GM21360 (cell line): ENCODE results near the gene LIMS2.

Experiments
- ATAC-seq: cut with Tn5 transposase; IDR thresholded peaks from one replicate; pipeline ENCODE4 v1.9.1; 2021; ENCODE audit warnings: mild to moderate bottlenecking, moderate library complexity; ENCODE audit not compliant: unreplicated experiment

LIMS2 gene

GRCh38 chr2:127646487-127647241 is 28.7 kb downstream of the LIMS2 start:
- no peak for ATAC-seq

DNA sequence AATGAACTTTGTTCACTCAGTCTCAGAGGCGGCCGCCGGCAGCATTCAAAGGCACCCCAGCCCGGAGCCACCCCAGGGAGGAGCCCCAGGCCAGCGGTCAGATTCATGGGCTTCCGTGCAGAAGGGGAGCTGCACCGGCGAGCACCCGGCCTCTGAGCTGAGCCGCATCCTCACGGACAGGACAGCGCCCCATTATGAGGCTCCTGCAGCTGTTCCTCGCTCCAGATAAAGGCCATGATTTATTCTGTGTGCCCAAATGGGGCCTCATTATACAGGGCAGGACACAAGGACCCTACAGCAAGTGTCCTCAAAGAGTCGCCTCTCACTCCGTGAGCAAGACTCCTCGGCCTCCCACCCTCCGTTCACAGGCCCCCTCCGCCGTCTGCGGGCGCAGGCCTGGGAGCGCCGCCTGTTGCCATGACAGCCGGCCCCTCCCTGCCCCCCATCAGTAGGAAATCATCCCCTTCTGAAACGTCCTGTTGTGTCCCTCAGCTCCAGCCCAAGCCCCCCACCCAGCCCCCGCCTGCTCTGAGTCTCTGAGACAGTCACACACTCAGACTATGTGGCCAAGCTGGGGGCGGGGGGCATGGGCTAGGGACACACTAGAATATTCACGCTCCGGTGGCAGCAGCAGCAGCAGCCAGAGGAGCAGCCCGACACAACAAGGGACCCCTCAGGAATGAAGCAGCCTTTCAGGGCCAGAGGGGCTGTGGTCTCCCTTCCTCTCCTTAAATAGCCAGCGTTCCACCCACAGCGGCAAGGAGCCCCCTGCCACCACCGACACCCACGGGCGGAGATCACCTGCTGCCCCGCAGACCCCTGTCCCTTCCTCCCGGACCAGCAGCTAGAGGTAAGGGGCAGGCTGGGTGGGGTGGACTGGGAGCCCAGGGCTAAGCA is 29.7 kb downstream of the LIMS2 start, which contains the start of gene GPR17:
Gene GPR17, plus strand, starts transcription at position 759 of the 897 bp plus-strand sequence. CDS start 4,583 bp downstream, outside the sequence.
- no peak for ATAC-seq

DNA sequence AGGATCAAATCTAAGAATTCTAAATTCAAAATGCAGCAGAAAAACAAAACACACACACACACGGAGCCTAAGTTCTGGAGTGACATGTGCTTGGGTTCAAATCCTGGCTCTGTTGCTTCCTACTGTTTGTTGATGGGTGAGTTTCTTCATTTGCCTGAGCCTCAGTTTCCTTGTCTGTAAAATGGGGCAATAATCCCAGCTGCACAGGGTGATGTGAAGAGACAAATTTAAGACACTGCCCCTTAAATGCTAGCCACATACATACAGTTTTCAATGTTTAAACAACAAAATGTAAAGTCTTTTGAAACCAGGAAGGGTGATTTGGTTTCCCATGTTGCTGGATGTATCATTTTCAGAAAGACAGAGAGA is 30.3 kb downstream of the LIMS2 start:
- no peak for ATAC-seq

- ATAC-seq, result no peak
Measured at GRCh38 chr2:127644066-127645025, 31.0 kb downstream of the LIMS2 start.

- ATAC-seq, result no peak
Measured at GRCh38 chr2:127643439-127644065, 31.8 kb downstream of the LIMS2 start.

- no peak for ATAC-seq
Measured at GRCh38 chr2:127642706-127643438, 32.5 kb downstream of the LIMS2 start.

- no peak for ATAC-seq
Measured at GRCh38 chr2:127641846-127642507, 33.4 kb downstream of the LIMS2 start.

DNA sequence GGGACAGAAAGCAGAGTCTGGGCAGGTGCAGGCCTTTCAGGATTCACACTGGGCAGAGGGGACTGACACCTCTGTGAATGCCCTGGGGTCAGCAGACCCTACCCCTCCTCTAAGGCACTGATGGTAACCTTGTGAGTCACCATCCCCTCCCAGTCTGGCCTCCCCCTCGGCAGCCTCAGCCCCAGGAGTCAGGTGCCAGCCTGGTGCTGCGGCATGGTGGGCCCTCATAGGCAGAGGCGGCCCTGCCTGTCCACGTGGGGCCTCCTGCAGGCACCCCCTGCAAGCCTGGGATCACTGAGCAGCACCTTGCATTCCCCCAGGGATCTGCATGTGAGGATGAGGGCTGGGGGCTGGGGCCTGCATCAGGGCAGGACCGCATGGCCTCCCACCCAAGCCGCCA is 34.2 kb downstream of the LIMS2 start:
- ATAC-seq, result no peak

DNA sequence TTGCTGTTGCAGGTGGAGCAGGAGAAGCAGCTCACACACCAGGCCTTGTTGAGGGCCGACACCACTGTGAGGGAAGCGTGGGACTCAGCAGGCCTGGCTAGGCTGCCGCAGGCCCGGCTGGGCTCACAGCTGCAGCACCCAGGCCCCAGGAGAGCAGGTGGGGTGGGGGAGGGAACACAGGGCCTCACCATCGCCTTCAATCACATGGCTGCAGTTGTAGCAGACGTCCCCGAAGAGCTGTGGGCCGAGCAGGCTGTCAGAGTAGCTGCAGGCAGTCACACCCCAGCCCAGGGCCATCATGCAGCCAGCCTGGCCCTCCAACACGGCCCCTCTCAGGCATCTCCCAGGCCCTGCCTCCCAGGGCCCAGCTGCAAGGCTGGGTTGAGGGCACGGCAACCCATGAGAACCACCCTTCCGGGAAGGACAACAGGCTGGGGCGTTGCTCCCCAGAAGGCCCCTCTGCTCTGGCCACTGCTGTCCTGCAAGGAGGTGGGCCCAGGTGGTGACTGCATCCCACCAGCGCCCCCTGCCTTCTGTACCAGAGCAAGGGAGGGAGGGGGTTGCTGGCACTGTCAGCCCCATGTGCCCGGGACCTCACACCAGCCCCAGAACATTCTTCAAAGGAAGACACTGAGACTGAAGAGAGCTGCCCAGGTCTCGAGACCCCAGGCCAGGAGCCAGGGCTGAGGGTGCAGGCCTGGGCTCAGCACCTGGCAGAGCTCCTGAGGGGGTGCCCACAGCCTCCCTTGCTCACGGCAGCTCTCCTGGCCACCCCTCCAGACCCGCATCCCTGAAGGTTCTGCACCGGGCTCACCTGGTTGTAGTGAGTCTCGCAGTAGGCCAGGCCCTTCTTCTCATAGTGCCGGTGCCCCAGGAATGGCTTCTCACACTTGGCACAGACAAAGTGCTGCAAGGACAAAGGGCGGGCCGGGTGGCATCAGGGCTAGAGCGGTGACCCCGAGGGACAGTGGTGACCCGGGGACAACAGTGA is 35.0 kb downstream of the LIMS2 start:
- no peak for ATAC-seq

- no peak for ATAC-seq
Measured at GRCh38 chr2:127639111-127639474, 36.2 kb downstream of the LIMS2 start.

GRCh38 chr2:127638361-127639110 is 36.8 kb downstream of the LIMS2 start:
- ATAC-seq, result no peak

GRCh38 chr2:127637725-127638252 is 37.5 kb downstream of the LIMS2 start:
- ATAC-seq, result no peak

DNA sequence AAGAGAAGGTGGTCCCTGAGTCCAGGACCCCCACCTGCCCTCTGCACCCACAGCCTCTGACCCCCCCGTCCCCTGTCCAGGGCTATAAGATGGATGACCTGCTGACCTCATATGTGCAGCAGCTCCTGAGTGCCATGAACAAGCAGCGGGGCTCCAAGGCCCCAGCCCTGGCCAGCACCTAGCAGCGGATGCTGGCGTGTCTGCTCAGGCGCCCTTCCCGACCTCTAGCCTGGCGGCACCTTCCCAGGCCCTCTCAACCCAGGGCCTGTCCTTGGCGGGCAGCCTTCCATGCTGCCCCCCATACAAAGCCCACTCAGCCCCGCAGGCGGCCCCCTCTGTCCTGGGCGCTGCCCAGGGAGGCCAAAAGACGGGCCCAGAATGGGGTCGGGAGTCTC is 38.1 kb downstream of the LIMS2 start:
- no peak for ATAC-seq

DNA sequence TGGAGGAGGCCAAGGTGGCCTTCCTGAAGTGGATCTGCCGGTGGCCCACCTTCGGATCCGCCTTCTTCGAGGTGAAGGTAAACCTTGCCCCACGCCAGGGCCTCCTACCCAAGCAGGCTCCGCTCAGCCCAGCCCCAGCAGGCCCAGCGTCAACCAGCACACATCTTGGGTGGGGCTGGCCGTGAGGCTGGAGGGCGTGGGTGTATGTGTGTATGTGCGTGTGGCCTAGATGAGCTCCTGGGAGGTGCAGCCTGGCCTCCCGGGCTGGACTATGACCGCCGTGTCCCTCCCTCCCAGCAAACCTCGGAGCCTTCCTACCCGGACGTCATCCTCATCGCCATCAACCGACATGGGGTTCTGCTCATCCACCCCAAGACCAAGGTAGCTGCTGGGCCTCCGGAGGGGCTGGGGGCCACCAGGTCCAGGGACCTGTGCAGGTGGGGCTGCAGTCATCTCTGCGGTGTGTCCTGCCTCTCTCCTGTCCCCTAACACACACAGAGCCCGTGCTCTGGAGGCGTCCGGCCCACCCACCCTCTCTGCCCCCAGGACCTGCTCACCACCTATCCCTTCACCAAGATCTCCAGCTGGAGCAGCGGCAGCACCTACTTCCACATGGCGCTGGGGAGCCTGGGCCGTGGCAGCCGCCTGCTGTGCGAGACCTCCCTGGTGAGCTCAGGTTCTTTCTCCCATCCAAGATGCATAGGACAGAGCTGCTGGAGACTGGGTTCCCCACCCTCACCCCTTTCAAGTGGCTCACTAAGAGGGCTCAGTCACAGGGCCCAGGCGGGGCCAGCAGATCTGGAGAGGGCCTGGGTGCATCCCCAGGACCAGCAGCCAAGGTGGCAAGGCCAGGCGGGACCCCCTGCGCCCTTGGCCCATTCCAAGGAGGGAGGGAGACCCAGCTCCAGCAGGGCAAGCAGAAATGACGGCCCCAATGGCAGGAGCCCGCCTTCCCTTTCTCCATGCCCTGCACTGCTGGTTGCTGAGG is 38.8 kb downstream of the LIMS2 start:
- ATAC-seq, result no peak

GRCh38 chr2:127635380-127636237 is 39.7 kb downstream of the LIMS2 start:
- no peak for ATAC-seq
